Upper lobe of left lung (tissue), 6 donors: Measurements from ENCODE around the gene ANKRD23. TPM values are rescaled to one million over a fixed set of nuclear protein-coding genes. Genes with fewer than 3 reads are reported as not detected.

ENCODE experiments used
- ATAC-seq, 2 donors: fragments of 200-7000 bp; cut with Tn5 transposase; one replicate each; pipeline ENCODE4 v1.9.1; 2022; ENCODE audit warnings: mild to moderate bottlenecking in 2 of 2, moderate library complexity in 2 of 2; ENCODE audit not compliant: low FRiP score in 2 of 2
- DNase-seq, 2 donors: peaks; one replicate each; pipeline ENCODE4 v3.0.0-alpha.2; 2019 to 2020
- H3K27ac ChIP-seq, 4 donors: fragments of 200-600 bp; sonication (generic); one replicate each; pipeline ENCODE4 v1.5.1; 2016 to 2019
- H3K27me3 ChIP-seq, 4 donors: fragments of 200-600 bp; sonication (generic); one replicate each; pipeline ENCODE4 v1.5.1; 2017 to 2019
- H3K36me3 ChIP-seq, 4 donors: fragments of 200-600 bp; sonication (generic); one replicate each; pipeline ENCODE4 v1.5.1; 2016 to 2019
- H3K4me1 ChIP-seq, 4 donors: fragments of 200-600 bp; sonication (generic); one replicate each; pipeline ENCODE4 v1.5.1; 2018 to 2019
- H3K4me3 ChIP-seq, 4 donors: fragments of 200-600 bp; sonication (generic); one replicate each; pipeline ENCODE4 v1.5.1; 2017 to 2019; ENCODE audit warnings: mild to moderate bottlenecking in 2 of 4, moderate library complexity in 1 of 4
- H3K9me3 ChIP-seq, 4 donors: fragments of 200-600 bp; sonication (generic); one replicate each; pipeline ENCODE4 v1.5.1; 2018 to 2019
- CTCF ChIP-seq, 6 experiments: fragments of 450-650 bp in 4 of 6; fragments of 200-600 bp in 2 of 6; sonication (generic) in 2 of 6; IDR thresholded peaks; one replicate each; pipeline ENCODE4 v1.5.1; 2016 to 2019; ENCODE audit warnings: antibody characterized with exemption in 6 of 6
- EP300 ChIP-seq, 4 donors: sonication (generic); formaldehyde crosslinking; IDR thresholded peaks; one replicate each; pipeline ENCODE4 v1.5.1; 2017; ENCODE audit warnings: antibody characterized with exemption in 4 of 4, control low read depth in 2 of 4
- POLR2A ChIP-seq, 4 donors: fragments of 450-650 bp; IDR thresholded peaks; one replicate each; pipeline ENCODE4 v1.5.1; 2016 to 2017; ENCODE audit warnings: antibody characterized with exemption in 4 of 4, mild to moderate bottlenecking in 2 of 4
- POLR2AphosphoS5 ChIP-seq, 2 donors: sonication (generic); formaldehyde crosslinking; IDR thresholded peaks; one replicate each; pipeline ENCODE4 v1.5.1; 2017; ENCODE audit warnings: antibody characterized with exemption in 2 of 2
- WGBS, 2 donors: methylation state at CpG; one replicate each; pipeline ENCODE4 v1.1.5; 2017 to 2018; 5-methylcytosine and 5-hydroxymethylcytosine counted together
- total RNA-seq, 6 donors: library from RNA; depleted of rRNA in 4 of 6; stranded (reverse); fragments of >200 nt in 4 of 6; gene quantifications; one replicate each; pipeline versions ENCODE4 v1.1.0 to v1.2.1, GENCODE V29; 2016 to 2021
- donor health status: DM: no; HTN: no; CAD: no; lungs with moderate emphysema.
- donor health status: DM: no; HTN: yes; CAD: no; lungs with severe emphysema.

The ANKRD23 gene
- total RNA-seq, 6 donors from 2014 or later = 2.0 to 27.2 (median 2.8) TPM

GRCh38 chr2:96848264-96848663, 4.4 kb upstream of the ANKRD23 start:
- H3K27ac ChIP-seq = no peak overlapping the region
- no peak for ATAC-seq
- no peak for DNase-seq
- no peak overlapping the region for H3K4me3 ChIP-seq
- TF ChIP-seq POLR2AphosphoS5 (IDR thresholded peaks at IDR 0.05) (no peak), POLR2A (IDR thresholded peaks at IDR 0.05) (no peak), CTCF (IDR thresholded peaks at IDR 0.05) (no peak), EP300 (IDR thresholded peaks at IDR 0.05) (no peak)
- no peaks in the 10 kb centered on the region for H3K27me3 ChIP-seq
- no peaks in the 10 kb centered on the region for H3K4me1 ChIP-seq
- 84 to 92% methylated on average over 6 to 9 of the region's 9 CpGs for WGBS, 2 donors
- no peaks in the 10 kb centered on the region for H3K9me3 ChIP-seq
- H3K36me3 ChIP-seq = peaks cover 7 to 70% (median 45%) of the 10 kb centered on the region in 4 donors

GRCh38 chr2:96847586-96847985, 3.8 kb upstream of the ANKRD23 start:
- no peak for DNase-seq

DNA sequence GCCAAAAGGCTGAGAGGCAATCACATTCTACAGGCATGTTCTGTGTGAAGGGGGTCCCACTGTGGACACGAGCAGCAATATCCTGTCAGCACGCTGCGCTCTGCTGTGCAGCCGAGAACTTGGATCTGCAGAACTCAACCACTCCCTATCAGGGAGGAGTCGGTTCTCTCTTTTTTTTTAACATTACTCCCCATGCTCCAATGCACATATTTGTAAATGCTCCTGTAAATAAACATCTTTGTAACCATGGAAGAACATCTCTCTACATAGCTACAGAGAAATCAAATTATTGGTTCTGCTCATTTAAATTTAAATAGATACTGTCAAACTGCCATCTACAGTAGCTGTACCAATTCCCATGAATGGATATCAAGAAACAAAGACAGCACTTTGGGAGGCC, 3.0 kb upstream of the ANKRD23 start:
- no peak for TF ChIP-seq CTCF (IDR thresholded peaks at IDR 0.05)
- no peak for TF ChIP-seq POLR2A (IDR thresholded peaks at IDR 0.05)
- TF ChIP-seq POLR2AphosphoS5 (IDR thresholded peaks at IDR 0.05) = no peak
- no peak for TF ChIP-seq EP300 (IDR thresholded peaks at IDR 0.05)
- H3K36me3 ChIP-seq = peaks cover 7 to 58% (median 36%) of the 10 kb centered on the region in 4 donors
- no peaks in the 10 kb centered on the region for H3K4me1 ChIP-seq
- H3K27ac ChIP-seq = no peak overlapping the region
- no peaks in the 10 kb centered on the region for H3K27me3 ChIP-seq
- 94 to 98% methylated on average over 5 of the region's 5 CpGs for WGBS, 2 donors
- no peak for DNase-seq
- no peak for ATAC-seq
- H3K9me3 ChIP-seq = no peaks in the 10 kb centered on the region
- no peak overlapping the region for H3K4me3 ChIP-seq

More at GRCh38 chr2:96847586-96847985, 3.8 kb upstream of the ANKRD23 start:
- Histone ChIP-seq H3K27ac (no peak overlapping the region), H3K36me3 (peaks cover 7 to 63% (median 40%) of the 10 kb centered on the region in 4 donors), H3K4me3 (no peak overlapping the region), H3K9me3 (no peaks in the 10 kb centered on the region), H3K4me1 (no peaks in the 10 kb centered on the region), H3K27me3 (no peaks in the 10 kb centered on the region)
- no peak for ATAC-seq
- WGBS, 2 donors = 81 to 88% methylated on average over 10 of the region's 10 CpGs
- no peak for TF ChIP-seq POLR2AphosphoS5 (IDR thresholded peaks at IDR 0.05)
- TF ChIP-seq CTCF (IDR thresholded peaks at IDR 0.05) = no peak
- TF ChIP-seq EP300 (IDR thresholded peaks at IDR 0.05) = no peak
- TF ChIP-seq POLR2A (IDR thresholded peaks at IDR 0.05) = no peak

DNA sequence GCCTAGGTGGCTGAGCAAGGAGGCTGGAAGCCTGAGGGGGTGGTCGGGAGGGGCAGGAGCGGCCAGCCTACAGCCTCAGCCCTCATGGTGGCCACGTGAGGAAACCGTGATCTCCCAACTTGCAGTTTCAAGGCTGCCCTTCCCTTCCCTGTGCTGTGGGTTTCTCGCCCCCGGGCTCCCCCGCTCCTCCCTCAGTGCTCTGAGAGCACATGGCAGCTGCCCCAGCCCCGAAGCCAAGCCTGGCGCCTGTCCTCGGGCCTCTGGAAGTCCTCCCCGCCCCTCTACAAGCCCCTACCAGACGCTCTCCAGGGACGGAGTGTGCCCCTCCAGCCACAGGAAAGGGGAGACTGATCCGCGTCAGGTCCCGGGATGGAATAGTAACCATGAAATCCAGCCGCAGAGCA, 586 bp upstream of the ANKRD23 start:
- Histone ChIP-seq H3K36me3 (peaks cover 3 to 34% (median 15%) of the 10 kb centered on the region in 4 donors), H3K27ac (no peak overlapping the region), H3K27me3 (no peaks in the 10 kb centered on the region), H3K4me1 (peaks cover 4 to 7% (median 6%) of the 10 kb centered on the region in 4 donors), H3K9me3 (no peaks in the 10 kb centered on the region), H3K4me3 (no peak overlapping the region)
- TF ChIP-seq EP300 (IDR thresholded peaks at IDR 0.05) (no peak), CTCF (IDR thresholded peaks at IDR 0.05) (no peak), POLR2AphosphoS5 (IDR thresholded peaks at IDR 0.05) (no peak), POLR2A (IDR thresholded peaks at IDR 0.05) (no peak)
- WGBS, 2 donors = 98% methylated on average over 8 of the region's 17 CpGs; no CpG with 5 or more reads in 1 of the 2 donors
- DNase-seq = no peak
- no peak for ATAC-seq

DNA sequence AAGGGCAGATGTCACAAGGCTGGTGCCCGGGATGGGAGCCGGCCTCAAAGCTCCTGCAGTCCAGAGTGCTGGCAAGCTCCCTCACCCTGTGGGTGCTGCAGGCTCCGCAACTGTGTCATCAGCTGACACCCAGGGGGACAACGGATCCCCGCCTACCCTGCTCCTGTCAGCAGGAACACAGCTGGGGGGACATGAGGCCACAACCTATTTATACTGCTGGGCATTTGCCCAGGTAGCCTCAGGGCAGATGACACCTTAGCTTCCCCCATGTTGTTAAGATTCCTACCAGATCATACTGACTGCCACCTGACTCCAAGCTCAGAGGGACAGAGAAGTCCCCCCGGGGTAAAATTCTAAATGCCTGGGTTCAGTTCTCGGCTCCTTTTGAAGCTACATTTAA, 1.2 kb downstream of the ANKRD23 start:
- TF ChIP-seq POLR2AphosphoS5 (IDR thresholded peaks at IDR 0.05) = no peak
- TF ChIP-seq CTCF (IDR thresholded peaks at IDR 0.05) = no peak
- no peak for TF ChIP-seq EP300 (IDR thresholded peaks at IDR 0.05)
- TF ChIP-seq POLR2A (IDR thresholded peaks at IDR 0.05) = no peak
- DNase-seq (no peak), ATAC-seq (no peak)
- peaks cover 4 to 13% (median 12%) of the 10 kb centered on the region in 4 donors for H3K4me1 ChIP-seq
- WGBS, 2 donors = 87 to 89% methylated on average over 7 of the region's 7 CpGs
- no peaks in the 10 kb centered on the region for H3K27me3 ChIP-seq
- H3K4me3 ChIP-seq = no peak overlapping the region
- peaks cover 0 to 23% (median 6%) of the 10 kb centered on the region in 4 donors for H3K36me3 ChIP-seq
- H3K27ac ChIP-seq = no peak overlapping the region
- no peaks in the 10 kb centered on the region for H3K9me3 ChIP-seq
